HG02610 (cell line): Measurements from ENCODE around the gene TBXAS1.

Experiments used
- ATAC-seq: cut with Tn5 transposase; IDR thresholded peaks from one replicate; pipeline ENCODE4 v1.9.1; 2021; ENCODE audit warnings: mild to moderate bottlenecking, moderate library complexity; ENCODE audit not compliant: unreplicated experiment

TBXAS1 gene

DNA sequence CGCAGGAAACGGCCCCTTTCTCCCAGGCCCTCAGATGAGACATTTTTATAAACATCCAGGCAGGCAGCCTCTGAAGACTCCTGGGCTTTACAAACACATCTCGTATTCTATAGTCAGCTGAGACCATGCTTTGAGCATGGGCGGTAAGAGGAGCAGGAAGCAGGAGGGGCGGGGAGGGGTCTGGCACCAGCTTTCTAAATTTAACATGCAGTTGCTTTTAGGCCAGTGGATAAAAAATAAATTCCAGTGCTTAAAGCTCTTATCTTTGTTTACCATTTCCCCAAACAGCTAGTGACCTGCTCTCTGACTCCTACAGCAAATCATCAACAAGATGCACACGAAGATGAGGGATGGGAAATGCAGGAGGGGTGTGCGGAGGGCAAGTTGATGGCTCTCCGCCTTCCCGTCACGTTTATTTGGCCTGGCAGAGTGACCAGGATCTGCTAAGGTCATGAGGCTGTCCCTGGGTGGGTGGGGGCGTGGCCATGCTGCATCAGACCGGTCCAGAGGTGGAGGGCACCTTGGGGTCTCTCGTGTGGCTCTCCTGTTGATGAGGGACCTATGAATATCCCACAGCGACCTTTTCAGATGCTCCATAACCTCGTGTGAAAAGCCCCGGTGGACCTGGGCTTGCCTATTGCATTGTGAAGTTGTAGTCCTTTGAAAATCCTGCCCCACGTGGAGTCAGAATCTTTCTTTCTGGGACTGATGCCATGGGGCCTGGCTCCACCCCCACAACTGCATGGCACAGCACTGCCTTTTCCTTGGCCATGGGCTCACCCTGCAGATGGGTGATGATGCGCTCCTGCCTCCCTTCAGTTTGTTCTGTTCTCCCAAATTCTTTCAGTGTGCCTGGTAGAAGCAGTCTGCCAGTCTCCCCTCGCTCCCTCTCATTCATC, 166.2 kb downstream of the TBXAS1 start:
- ATAC-seq = no peak

DNA sequence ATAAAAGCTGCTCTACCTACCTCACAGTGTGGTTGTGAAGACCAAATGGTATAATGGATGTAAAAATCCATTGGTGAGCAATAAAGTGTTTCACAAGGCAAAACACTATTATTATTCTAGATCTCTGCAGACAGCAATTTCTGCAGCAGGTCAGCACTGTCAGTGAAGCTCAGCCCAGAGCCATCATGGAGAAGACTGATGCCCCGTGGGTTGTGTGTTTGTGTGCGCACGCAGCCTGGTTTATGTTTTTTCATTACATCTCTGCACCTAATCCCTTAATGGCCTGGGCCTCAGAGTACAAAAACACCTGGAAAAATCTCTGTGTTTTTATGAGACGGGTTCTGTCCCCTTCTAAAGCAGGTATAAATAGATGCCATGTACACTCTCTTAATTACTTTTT, 169.5 kb downstream of the TBXAS1 start:
- ATAC-seq = no peak

DNA sequence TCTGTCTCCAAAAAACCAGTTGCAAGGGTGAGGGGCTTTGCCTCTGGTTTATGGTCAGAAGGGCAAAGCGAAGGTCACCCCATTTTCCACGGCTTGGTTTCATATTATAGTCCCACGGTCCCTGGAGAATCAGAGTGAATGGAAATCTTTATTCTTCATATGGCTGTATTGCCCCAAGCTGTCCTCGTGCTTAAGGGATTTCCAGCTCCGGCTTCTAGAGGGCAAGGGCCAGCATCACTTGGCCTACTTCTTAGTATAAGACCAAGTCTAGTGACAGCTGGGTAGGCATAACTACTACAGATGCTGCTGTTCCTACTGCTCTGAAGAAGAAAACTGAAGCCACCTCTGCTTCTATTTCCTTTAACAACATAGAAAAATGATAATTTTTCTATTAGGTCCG, 170.5 kb downstream of the TBXAS1 start:
- ATAC-seq = no peak

DNA sequence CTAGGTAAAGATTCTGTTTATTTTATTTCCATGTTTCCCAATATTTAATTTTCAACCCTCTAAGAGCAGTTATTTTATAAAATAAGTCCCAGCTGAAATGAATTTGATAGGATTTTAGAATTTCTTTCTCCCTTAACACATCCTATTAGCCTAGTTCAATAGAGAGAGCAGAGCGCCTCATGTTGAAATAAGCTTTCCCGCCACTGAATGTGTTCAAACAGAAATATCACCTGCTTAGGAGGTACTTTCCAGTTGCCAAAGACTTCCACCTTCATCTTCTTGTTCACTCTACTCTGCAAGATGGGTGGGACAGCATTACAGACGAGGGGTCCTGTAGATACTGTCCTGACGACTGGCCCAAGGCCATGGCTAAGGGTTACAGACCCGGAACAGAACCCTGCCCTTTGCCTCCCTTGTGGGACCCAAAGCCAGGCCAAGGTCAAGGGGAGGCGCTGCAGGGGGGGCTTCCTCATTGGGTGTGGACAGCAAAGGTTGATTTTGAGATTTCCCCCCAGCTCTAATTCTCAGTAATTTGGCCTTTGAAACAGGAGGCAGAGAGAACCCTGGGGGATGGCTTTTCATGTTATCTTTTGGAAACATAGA, 171.7 kb downstream of the TBXAS1 start:
- no peak for ATAC-seq

DNA sequence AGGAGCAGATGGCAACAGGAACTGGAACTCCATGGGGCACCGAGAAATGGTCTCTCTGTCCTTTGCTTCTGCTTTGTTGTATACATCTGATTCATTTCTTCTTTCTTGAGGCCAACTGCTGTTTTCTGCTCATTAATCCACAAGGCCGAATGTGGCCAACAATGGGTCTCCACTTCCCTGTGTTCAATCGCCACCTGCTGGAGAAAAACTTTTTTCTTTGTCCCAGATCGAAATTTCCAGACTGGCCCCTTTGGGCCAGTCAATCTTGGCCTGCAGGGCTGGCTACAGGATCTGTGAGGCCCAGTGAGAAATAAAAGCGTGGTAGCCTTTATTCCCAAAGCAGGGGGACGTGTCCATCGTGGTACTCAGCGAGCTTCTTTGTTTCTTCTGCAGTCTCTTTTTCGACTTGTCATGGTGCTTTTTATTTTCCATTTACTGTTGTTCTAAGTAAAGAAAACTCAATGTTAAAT, 174.9 kb downstream of the TBXAS1 start:
- ATAC-seq = no peak

DNA sequence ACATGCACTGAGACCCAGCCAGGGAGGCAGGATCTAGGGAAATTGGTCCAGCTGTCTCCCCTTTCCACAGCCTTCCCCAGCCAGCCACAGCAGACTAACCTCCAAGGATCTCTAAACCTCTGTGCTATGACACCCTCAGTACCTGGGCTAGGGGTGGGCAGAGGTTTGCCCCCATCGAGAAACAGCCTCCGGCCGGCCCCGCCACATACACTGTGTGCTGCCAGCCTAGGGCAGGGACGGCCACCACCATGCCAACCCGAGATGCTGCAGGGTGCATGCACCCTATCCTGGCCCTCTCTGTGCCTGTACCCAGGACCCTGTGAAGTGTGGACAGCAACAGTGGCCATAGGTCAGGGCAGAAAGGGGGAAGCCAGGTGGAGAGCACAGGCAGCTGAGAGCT, 175.6 kb downstream of the TBXAS1 start:
- no peak for ATAC-seq

DNA sequence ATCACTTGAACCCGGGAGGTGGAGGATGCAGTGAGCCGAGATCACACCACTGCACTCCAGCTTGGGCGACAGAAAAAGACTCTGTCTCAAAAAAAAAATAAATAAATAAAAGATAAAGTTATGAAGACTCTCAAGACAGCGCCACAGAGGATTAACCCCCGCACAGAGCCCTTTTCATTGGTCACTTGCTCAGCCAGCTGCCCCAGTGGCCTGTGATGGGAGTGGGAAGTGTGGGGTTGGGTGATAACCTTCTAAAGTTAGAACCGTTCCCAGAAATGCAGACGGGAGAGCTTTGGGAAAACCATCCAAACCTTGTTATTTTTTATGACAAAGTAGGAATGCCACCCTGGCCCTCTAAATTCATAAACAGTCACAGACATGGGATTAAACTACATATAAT, 176.3 kb downstream of the TBXAS1 start:
- no peak for ATAC-seq

DNA sequence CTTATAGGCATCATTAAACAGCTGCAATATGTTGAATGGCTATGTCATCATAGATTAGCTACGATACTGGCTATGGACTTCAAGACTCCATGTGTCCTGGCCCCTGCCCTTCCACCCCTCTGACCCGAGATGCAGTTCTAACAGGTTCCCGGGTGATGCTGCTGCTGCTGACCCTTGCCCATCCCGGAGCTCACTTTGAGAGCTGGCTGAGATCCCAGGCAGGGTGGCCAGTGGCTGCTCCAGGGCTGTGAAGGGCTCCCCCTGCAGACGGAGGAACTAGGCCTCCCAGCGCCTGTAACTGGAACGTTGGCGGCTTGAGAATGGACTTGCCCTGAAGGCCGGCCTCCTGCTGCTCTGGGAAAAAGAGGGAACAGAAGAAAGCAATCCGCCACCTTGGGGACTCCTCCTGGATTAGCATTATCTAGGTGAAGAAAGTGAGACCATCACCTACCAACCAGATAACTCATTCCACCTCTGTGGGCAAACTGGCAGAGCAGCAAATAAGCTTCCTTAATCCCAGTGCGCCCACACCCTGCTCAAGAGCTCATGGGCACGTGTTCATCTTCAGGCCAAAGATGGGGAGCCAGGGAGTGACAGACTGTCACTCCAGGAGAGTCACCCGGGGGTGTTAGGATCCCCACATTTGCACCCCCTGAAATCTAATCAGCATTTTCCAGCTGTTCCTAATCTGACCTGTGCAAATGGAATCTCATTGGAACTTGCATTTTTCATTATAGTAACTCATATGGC, 176.9 kb downstream of the TBXAS1 start:
- ATAC-seq = no peak

DNA sequence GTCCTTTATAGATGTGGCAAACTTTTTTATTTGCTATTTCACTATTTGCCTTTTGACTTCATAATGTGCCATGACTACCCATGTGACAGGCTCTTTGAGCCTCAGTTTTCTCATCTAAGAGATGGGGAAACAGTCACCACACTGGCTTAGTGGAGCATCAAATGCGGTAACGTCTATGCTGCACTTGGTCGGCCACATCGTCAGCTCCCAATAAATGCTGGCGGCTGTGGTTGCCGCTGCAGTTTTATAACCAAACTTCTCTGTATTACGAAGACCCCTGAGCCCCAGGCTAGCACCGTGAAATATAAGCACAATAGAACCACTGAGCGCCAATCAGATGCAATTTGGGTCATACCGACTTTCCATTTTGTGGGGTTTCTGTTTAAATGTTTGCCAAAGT, 177.5 kb downstream of the TBXAS1 start:
- ATAC-seq = no peak

DNA sequence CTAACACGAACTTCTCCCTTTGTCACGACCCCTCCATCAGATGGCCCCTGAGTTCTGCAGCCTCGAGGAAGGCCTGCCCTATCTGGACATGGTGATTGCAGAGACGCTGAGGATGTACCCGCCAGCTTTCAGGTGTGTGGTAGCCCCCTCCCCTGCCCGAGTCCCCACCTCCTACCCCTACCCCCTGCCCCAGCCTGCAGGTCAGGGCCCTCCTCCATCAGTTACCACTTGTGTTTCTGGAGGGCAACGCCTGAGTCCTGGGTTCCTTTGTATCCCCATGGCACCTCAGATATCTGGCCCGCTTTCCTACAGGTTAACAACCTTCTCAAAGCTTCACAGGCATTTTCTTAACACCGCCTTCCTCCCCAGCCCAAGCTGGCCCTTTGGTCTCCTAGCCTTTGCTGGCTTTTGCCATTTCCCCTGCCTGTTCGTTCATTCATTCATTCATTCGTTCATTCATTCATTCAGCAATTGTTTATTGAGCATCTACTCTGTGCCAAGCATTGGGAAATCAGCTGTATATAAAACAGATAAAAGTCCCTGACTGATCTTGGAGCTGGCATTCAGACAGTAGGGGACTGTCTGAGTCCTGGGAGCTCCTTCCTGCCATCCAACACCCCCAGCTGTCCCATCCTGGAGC, 178.1 kb downstream of the TBXAS1 start:
- ATAC-seq = no peak

DNA sequence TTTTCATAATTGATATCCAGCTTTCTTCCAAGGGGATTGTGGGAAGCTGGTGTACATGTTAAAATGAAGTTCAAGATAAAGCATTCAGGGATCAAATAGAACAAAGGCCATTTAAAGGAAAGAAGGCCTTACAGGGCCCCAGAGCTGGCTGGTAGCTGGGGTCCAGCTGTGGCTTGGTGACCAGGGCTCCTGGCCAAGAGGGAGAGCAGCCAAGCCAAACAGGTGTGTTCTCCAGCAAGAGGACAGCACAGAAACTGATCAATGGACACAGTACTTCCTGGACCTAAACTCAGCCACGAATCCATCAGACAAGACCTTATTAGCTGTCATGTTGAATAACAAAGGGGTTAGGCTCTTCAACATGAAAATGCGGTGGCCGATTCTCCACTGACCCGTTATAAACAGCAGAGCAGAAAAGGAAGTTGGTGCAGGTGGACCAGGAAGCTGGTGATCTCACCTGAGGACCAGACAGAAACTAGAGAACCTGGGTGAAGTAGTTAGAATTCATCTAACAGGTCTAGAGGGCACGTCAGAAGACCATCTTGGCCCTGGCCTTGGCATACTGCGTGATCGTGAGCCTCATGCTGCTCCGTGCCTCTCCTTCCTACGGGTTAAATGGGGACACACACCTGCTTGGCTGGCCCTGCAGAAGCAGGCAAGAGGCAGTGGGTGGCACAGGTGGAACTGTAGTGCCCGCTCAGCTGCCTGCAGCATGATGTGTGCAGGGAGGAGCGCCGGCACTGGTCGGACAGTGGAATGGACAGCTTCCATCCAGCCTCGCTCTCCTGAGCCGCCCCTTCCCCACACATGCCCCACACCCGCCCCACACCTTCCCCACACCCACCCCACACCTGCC, 179.9 kb downstream of the TBXAS1 start:
- no peak for ATAC-seq

DNA sequence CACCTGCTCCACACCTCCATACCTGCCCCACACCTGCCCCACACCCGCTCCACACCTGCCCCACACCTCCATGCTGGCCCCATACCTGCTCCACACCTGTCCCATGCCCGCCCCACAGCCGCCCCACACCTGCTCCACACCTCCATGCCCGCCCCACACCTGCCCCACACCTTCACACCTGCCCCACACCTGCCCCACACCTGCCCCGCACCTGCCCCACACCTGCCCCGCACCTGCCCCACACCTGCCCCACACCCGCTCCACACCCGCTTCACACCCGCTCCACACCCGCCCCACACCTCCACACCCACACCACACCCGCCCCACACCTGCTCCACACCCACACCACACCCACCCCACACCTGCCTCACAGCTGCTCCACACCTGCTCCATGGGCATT, 180.7 kb downstream of the TBXAS1 start:
- no peak for ATAC-seq

DNA sequence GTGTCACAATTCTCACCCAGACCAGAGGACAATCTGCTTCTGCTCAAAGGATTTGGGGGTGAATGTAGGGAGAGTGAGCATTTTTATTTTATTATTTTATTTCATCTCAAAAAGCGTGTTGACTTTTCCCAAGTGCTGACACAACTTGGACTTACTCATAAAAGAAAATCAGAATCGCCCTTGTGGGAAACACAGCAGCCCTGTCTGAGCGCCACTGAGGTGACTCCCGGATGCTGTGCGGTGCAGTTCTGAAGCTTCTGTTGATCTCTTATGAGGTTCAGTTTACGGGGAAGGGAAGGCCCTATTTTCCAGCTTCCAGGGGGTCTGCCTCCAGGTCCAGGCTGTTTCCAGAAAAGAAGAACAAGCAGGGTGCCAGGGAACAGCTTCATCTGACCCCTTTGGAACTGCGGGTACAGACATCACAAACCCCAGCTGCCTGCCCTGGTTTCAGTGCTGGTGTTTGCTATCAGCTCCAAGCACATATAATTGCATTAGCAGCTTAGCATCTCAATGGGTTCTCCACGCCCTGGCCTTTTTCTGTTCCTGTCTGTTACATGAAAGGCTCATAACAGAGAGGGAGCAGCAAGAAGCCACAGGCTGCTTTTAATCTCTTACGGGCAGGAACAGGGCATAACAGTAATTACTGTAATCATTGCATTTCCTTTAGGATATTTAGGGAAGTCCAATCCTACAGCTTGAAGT, 181.3 kb downstream of the TBXAS1 start:
- no peak for ATAC-seq

DNA sequence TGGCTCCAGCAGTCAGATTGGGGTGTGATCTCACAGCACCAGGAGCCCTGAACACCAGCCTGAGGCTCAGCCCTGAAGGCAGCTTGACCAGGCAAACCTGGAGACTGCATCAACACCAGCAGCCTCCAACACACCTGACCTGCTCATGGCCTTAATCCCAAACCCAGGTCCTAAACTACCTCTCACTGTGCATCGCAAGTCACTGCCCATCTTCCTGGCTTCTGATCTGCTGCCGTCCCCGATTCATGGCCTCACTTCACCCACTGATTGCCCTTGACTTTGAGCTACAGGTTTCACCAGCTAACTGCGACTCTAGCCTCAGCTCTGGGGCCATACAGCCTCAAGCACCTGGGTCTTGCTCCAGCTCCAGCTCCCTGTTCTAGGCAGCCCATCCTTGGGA, 184.6 kb downstream of the TBXAS1 start:
- ATAC-seq = no peak

DNA sequence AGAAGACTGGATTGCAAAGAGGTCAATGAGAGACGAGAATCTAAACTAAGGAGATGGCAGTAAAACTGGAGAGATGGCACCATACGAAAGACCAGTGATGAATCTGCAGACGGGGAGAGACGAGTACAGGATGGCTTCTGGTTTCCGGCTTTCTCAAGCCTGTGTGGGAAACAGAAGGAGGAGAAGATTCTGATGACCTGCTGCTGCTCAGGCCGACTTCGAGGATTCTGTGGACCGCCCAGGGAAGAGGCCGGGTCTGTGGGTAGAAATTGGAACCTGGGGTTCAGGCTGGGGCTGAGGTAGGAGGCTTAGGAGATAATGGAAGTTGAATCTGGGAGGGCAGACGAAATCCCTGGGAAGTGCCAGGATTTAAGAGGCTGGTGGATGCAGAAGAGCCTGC, 185.1 kb downstream of the TBXAS1 start:
- no peak for ATAC-seq

DNA sequence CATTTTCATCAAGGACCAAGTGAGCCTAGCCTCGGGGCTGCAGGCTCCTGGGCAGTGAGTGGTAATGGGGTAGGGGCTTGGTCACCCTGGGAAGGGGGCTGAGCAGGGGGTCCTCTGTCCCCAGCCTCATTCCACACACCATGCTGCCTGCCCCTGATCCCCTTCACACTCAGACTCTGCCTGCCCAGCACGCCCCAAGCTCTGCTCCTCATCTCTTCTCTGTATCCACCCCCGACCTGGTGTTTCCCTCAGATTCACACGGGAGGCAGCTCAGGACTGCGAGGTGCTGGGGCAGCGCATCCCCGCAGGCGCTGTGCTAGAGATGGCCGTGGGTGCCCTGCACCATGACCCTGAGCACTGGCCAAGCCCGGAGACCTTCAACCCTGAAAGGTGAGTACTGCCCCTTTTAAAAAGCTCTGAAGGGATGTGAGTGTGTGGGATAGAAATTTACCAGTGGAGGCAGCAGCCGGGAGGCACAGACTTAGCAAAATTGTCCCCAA, 186.5 kb downstream of the TBXAS1 start:
- no peak for ATAC-seq

DNA sequence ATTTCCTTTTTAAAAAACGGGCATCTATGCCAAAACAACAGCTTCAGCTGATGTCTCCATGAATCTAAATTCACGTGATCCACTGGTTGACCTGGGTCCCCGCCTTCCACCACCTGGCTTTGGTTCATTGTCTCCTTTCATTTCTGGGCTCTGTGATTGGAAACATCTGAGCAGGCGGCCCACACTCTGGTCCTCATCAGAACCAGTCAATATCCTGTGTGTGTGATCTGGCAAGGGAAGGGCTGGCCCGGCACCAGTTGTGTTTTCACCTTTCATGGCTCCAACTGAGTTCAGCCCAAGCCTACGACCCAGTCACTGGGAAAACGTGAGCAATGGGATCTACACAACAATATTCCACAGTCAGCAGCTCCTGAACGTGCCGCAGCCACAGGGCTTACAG, 187.5 kb downstream of the TBXAS1 start:
- ATAC-seq = no peak

DNA sequence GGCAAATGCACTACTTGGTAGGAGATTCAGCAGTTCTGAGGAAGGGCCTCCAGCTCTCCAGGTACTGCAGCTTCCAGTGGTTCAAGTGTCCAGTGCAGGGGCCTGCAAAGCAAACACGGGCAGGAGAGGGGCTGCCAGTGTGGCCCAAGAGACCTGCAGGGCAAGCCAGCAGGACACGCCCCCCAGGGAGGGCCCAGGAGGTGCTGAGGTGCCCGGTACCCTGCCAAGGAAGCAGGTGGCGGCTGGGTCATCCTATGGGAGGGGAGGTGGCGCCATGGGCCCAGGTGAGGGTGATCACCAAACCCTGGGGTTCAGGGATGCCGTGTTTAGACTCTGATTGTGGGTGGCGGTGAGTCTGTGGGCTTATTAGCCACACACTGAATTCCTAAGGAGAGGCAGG, 188.0 kb downstream of the TBXAS1 start:
- ATAC-seq = no peak

DNA sequence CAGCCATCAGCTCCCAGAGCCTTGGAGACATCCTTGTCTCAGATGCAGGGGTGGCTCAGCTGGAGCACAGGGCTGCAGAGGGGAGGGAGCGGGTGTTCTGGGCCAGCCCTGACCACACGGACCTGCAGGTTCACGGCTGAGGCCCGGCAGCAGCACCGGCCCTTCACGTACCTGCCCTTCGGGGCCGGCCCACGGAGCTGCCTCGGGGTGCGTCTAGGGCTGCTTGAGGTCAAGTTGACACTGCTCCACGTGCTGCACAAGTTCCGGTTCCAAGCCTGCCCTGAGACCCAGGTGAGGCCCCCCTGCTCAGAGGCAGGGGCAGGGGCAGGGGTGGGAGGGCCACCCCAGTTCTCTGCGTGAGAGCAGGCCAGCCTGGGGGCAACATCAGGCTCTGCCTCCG, 188.5 kb downstream of the TBXAS1 start:
- ATAC-seq = no peak
